AG20443 (cell line): ENCODE measurements around the gene MMRN1.

ENCODE experiments used
- DNase-seq: peaks from one replicate; pipeline ENCODE4 v3.0.0; 2012; ENCODE audit warnings: low spot score, mixed read lengths

The MMRN1 gene

GRCh38 chr4:89998469-89999011 is 103.9 kb downstream of the MMRN1 start:
- DNase-seq: no peak

- DNase-seq: no peak
These were observed 106.4 kb downstream of the MMRN1 start for GRCh38 chr4:90001023-90001422.

DNA sequence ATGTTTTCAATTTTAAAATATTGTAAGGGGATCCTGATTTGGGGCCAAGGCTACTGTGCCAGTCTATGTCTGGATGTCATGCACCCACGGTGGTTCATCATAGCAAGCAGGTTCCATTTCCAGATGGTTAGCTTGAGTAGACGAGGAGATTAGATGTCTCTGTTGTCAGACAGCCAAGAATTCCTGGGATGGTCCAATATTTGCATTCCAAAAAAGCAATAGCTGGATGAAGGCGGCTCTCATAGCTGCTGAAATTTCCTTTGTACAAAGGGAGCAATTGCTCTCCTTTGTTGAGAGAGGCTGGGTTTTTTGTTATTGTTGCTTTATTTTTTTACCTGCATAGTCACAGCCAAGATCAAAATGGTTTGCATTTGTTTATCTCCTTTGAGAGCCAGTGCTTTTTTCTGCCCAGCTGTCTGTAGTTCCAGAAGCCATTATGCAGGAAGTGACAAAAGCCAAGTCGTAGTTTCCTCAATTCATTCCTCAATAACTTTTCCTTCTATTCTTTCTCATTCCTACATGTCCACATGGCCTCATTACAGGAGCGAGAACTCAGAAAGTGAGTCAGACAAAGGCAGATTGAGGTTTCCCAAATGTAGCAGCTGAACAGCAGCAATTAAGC is 107.9 kb downstream of the MMRN1 start:
- DNase-seq: no peak
